Breast epithelium (tissue), 4 donors: ENCODE data around the gene OVAAL. TPM values are rescaled to one million over a fixed set of nuclear protein-coding genes. Genes with fewer than 3 reads are reported as not detected.
"Not testable (repeated sequence)": the region's sequence is repeated elsewhere in the genome, so short reads cannot be mapped to it uniquely, and the experiment has no call there.

Experiments used
- DNase-seq, 2 donors: peaks; one replicate each; pipeline ENCODE4 v3.0.0-alpha.2; 2019; ENCODE audit warnings: low spot score in 2 of 2
- H3K27ac ChIP-seq, 2 donors: fragments of 200-600 bp; sonication (generic) in 1 of 2; one replicate each; pipeline ENCODE4 v1.5.1; 2016 to 2019; ENCODE audit warnings: mild to moderate bottlenecking in 1 of 2
- H3K27me3 ChIP-seq, 2 donors: fragments of 200-600 bp; sonication (generic) in 1 of 2; one replicate each; pipeline versions ENCODE4 v1.5.1 to v1.6.0; 2017 to 2019; ENCODE audit warnings: control low read depth in 1 of 2, mild to moderate bottlenecking in 1 of 2
- H3K36me3 ChIP-seq: fragments of 200-600 bp; one replicate; pipeline ENCODE4 v1.5.1; 2019
- H3K4me1 ChIP-seq, 2 donors: fragments of 200-600 bp; sonication (generic); one replicate each; pipeline ENCODE4 v1.5.1; 2016 to 2019; ENCODE audit warnings: control low read depth in 1 of 2
- H3K4me3 ChIP-seq, 3 donors: fragments of 200-600 bp; sonication (generic); 1 replicate in 2 of 3; 2 replicates in 1 of 3; pipeline ENCODE4 v1.5.1; 2016 to 2019; ENCODE audit warnings: mild to moderate bottlenecking in 3 of 3, moderate library complexity in 2 of 3
- H3K9me3 ChIP-seq, 2 donors: fragments of 200-600 bp; sonication (generic) in 1 of 2; one replicate each; pipeline ENCODE4 v1.5.1; 2016 to 2019; ENCODE audit warnings: control low read depth in 1 of 2
- POLR2A ChIP-seq: fragments of 450-650 bp; IDR thresholded peaks from one replicate; pipeline ENCODE4 v1.6.1; 2016; ENCODE audit warnings: antibody characterized with exemption, mild to moderate bottlenecking, moderate library complexity
- POLR2AphosphoS5 ChIP-seq, 3 donors: sonication (generic); formaldehyde crosslinking; IDR thresholded peaks; one replicate each; pipeline ENCODE4 v1.6.1; 2017; ENCODE audit warnings: antibody characterized with exemption in 3 of 3
- intact Hi-C: fragments of 100-400 bp; cut with DNase I; formaldehyde crosslinking; loops from one replicate; pipeline ENCODE4 v1.15.1; 2023; ENCODE audit warnings: low total_unique reads
- total RNA-seq, 3 donors: library from RNA; depleted of rRNA; stranded (reverse); fragments of >200 nt; gene quantifications; one replicate each; pipeline ENCODE4 v1.1.0, GENCODE V29; 2016
- TF ChIP-seq, protein P1 (sequence below), 3 donors: fragments of 450-650 bp; IDR thresholded peaks; one replicate each; pipeline ENCODE4 v1.5.1; 2016 to 2017; ENCODE audit warnings: antibody characterized with exemption in 3 of 3, mild to moderate bottlenecking in 3 of 3, moderate library complexity in 3 of 3

OVAAL gene
- total RNA-seq, 3 donors from 2014 or later, result not detected

DNA sequence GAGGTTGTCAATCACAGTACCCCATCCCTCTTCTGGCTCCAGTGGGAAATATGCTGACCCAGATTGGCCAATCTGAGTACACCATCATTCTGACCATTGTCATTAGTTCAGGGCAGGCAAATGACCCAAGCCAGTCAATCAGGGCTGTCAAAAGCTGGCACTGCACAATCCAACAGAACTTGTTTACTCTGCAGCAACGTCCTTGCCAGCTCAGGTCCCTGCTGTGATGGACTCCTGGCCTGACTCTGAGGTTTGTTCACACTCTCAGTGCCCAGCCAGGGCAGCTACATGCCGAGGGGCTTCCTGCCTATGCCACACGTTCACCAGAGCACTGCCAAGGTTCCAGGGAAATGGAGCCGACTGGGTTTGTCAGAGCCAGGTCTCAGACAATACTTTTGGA lies 14.7 kb upstream of the OVAAL start:
- Histone ChIP-seq H3K36me3 (no peaks in the 10 kb centered on the region), H3K9me3 (no peaks in the 10 kb centered on the region), H3K4me1 (no peaks in the 10 kb centered on the region), H3K27ac (peak overlapping the region in 1 of 2 donors; percentile 21), H3K4me3 (no peak overlapping the region), H3K27me3 (no peaks in the 10 kb centered on the region)
- no peak for DNase-seq
- intact Hi-C loops, result no loop called here
- TF ChIP-seq, protein P1, sequence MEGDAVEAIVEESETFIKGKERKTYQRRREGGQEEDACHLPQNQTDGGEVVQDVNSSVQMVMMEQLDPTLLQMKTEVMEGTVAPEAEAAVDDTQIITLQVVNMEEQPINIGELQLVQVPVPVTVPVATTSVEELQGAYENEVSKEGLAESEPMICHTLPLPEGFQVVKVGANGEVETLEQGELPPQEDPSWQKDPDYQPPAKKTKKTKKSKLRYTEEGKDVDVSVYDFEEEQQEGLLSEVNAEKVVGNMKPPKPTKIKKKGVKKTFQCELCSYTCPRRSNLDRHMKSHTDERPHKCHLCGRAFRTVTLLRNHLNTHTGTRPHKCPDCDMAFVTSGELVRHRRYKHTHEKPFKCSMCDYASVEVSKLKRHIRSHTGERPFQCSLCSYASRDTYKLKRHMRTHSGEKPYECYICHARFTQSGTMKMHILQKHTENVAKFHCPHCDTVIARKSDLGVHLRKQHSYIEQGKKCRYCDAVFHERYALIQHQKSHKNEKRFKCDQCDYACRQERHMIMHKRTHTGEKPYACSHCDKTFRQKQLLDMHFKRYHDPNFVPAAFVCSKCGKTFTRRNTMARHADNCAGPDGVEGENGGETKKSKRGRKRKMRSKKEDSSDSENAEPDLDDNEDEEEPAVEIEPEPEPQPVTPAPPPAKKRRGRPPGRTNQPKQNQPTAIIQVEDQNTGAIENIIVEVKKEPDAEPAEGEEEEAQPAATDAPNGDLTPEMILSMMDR (IDR thresholded peaks at IDR 0.05), result no peak
- TF ChIP-seq POLR2A, result no peak
- no peak for TF ChIP-seq POLR2AphosphoS5 (IDR thresholded peaks at IDR 0.05)

DNA sequence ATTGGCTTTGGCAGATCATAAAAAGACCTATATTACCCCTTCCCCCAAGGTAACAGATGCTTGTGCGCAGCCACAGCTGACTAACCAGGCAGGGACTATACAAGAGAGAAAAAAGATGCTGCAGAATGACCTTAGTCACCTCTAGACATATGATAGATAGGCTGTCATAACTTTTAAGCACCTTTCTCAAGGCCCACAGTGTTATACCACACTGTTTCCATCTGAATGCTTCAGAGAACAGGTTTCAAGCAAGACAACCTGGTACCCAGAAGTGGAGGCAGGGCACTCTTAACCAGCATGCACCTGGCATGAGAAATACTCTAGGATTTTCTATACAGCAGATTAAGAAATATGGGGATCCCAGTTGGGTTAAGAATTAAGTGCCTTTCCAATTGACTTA lies 12.8 kb upstream of the OVAAL start:
- H3K27me3 ChIP-seq, result no peaks in the 10 kb centered on the region
- H3K36me3 ChIP-seq, result no peaks in the 10 kb centered on the region
- no peaks in the 10 kb centered on the region for H3K4me1 ChIP-seq
- DNase-seq, result no peak
- no peak overlapping the region for H3K27ac ChIP-seq
- H3K9me3 ChIP-seq, result no peaks in the 10 kb centered on the region
- intact Hi-C loops, result no loop called here
- TF ChIP-seq POLR2AphosphoS5 (IDR thresholded peaks at IDR 0.05) (no peak), POLR2A (no peak)
- TF ChIP-seq, protein P1 (IDR thresholded peaks at IDR 0.05), result no peak
- no peak overlapping the region for H3K4me3 ChIP-seq

DNA sequence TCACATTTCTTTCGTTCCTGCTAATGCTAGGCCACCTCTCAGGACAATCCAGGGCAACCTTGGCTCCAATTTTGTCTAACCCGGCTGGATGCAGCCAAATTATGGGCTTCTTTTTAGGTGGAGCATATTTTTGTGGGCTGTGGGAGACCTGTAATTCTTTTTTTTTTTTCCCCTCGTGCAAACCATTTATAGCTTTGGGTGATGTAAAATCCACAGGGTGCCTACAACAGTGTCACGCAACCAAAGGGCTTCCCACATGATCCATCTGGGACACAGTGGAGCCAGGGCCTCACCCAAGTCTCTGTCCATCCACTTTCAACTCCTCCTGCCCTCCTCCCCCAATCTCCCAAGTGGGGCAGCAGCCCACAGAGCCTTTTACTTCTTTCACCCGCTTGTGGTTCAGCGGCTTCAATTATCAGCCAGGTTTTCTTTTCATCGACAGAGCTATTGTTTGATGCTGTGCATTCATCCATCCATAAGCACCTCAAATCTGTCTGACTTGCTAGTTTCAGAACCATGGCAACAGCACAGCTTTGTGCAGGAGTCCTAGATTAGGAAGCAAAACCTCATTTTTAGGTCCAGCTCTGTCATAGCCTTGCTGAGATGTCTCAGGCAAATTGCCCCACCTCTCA lies 10.0 kb upstream of the OVAAL start:
- DNase-seq, result no peak
- Histone ChIP-seq H3K4me1 (no peaks in the 10 kb centered on the region), H3K36me3 (no peaks in the 10 kb centered on the region), H3K9me3 (no peaks in the 10 kb centered on the region), H3K27me3 (no peaks in the 10 kb centered on the region), H3K27ac (no peak overlapping the region), H3K4me3 (no peak overlapping the region)
- intact Hi-C loops, result loop anchor here (1.0 kb wide), 1 partner anchor 25 kb away; no protein-coding TSS in a partner anchor
- TF ChIP-seq POLR2AphosphoS5 (IDR thresholded peaks at IDR 0.05) (no peak), POLR2A (no peak)
- TF ChIP-seq, protein P1 (IDR thresholded peaks at IDR 0.05), result no peak

DNA sequence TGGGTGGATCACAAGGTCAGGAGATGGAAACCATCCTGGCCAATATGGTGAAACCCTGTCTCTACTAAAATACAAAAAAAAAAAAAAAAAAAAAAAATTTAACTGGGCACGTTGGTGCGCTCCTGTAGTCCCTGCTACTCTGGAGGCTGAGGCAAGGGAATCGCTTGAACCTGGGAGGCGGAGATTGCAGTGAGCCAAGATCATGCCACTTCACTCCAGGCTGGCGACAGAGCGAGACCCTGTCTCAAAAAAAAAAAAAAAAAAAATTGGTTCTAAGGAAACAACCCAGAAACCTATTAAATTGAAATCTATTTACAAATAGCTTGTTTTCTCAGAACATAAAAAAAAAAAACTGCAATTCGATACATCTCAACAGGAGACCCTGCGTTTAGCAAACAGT lies 9.0 kb upstream of the OVAAL start:
- H3K4me3 ChIP-seq, H3K4me1 ChIP-seq, H3K36me3 ChIP-seq, H3K27me3 ChIP-seq, H3K9me3 ChIP-seq, DNase-seq, H3K27ac ChIP-seq: not testable (repeated sequence)
- intact Hi-C loops, result loop anchor here (1.0 kb wide), 1 partner anchor 25 kb away; no protein-coding TSS in a partner anchor

DNA sequence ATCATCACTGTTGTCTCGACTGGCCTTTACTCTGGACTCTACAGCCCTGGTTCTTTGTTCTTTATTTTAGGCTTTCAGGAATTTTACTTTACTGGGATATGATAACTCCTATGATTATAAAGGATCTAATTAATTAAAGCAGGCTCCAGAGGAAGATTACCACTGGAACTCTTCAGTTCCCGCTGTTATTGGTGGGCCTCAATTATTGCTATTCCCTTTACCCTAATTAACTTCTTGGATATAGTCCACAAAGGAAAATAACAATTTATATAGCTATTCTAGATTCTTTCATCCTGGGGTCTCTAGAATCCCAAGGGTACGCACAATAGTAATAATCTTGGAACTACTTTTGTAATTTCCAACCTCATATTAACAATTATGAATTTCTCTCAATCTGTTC lies 8.5 kb upstream of the OVAAL start:
- no peaks in the 10 kb centered on the region for H3K27me3 ChIP-seq
- no peaks in the 10 kb centered on the region for H3K36me3 ChIP-seq
- H3K4me1 ChIP-seq, result no peaks in the 10 kb centered on the region
- no peak overlapping the region for H3K27ac ChIP-seq
- no peaks in the 10 kb centered on the region for H3K9me3 ChIP-seq
- no peak overlapping the region for H3K4me3 ChIP-seq
- no peak for DNase-seq
- intact Hi-C loops, result no loop called here
- TF ChIP-seq, protein P1 (IDR thresholded peaks at IDR 0.05), result no peak
- TF ChIP-seq POLR2AphosphoS5 (IDR thresholded peaks at IDR 0.05) (no peak), POLR2A (no peak)

DNA sequence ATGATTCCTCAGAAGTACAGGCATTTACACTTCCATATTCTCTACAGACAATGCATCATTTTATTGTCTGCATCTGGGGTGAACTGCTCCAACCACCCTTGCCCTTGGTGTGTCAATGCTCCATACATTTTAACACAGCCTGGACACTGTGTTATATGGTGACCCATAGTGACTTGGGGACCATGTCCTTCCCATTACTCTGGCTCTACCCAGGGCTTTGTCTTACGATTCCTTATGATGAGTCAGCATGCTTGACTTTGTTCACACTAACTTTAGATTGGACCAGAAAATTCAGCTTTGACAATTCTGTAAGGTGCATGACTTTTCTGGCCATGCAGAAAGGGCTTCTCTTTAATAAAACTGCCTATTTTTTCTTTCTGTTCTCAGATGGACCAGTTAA lies 6.8 kb upstream of the OVAAL start:
- no peaks in the 10 kb centered on the region for H3K4me1 ChIP-seq
- DNase-seq, result no peak
- H3K27ac ChIP-seq, result no peak overlapping the region
- no peak overlapping the region for H3K4me3 ChIP-seq
- no peaks in the 10 kb centered on the region for H3K27me3 ChIP-seq
- H3K9me3 ChIP-seq, result no peaks in the 10 kb centered on the region
- TF ChIP-seq, protein P1 (IDR thresholded peaks at IDR 0.05), result no peak
- TF ChIP-seq POLR2A (no peak), POLR2AphosphoS5 (IDR thresholded peaks at IDR 0.05) (no peak)
- intact Hi-C loops, result no loop called here
- H3K36me3 ChIP-seq, result no peaks in the 10 kb centered on the region

DNA sequence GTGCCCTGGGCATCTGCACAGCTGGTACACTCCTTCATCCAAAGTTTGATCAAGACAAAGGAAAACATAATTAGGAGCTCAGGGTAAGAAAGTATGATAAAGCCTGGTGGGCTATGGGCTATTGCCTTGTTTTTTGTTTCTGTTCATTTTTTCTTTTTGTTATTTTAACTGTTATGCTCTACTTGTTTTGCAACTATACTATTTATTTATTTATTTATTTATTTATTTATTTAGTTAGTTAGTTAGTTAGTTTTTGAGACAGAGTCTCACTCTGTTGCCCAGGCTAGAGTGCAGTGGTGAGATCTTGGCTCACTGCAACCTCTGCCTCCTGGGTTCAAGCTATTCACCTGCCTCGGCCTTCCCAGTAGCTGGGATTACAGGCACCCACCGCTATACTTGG lies 5.7 kb upstream of the OVAAL start:
- H3K27me3 ChIP-seq, H3K36me3 ChIP-seq, H3K4me1 ChIP-seq, H3K9me3 ChIP-seq, DNase-seq, H3K27ac ChIP-seq, H3K4me3 ChIP-seq, intact Hi-C loops: not testable (repeated sequence)
